HEK293 (cell line): ENCODE measurements around the gene SRCIN1.

Experiments used
- BCL11A ChIP-seq: fragments of 450-650 bp; formaldehyde crosslinking; IDR thresholded peaks from 2 replicates; pipeline ENCODE4 v1.5.1; 2016; ENCODE audit warnings: low read depth, missing biosample characterization, missing genetic modification characterization
- IKZF3 ChIP-seq: fragments of 450-650 bp; IDR thresholded peaks from 2 replicates; pipeline ENCODE4 v1.5.0; 2018; ENCODE audit warnings: missing biosample characterization, mild to moderate bottlenecking, missing genetic modification characterization, moderate library complexity
- KLF10 ChIP-seq: fragments of 450-650 bp; IDR thresholded peaks from 2 replicates; pipeline ENCODE4 v1.5.1; 2018; ENCODE audit warnings: missing biosample characterization, mild to moderate bottlenecking, missing genetic modification characterization
- MEIS1 ChIP-seq: sonication (generic); formaldehyde crosslinking; IDR thresholded peaks from 2 replicates; pipeline ENCODE4 v1.8.1; 2022; ENCODE audit warnings: missing genetic modification reagents, mild to moderate bottlenecking, borderline replicate concordance
- OSR2 ChIP-seq: fragments of 450-650 bp; formaldehyde crosslinking; IDR thresholded peaks from 2 replicates; pipeline ENCODE4 v1.5.1; 2016; ENCODE audit warnings: missing biosample characterization, missing genetic modification characterization
- PRDM4 ChIP-seq: fragments of 450-650 bp; formaldehyde crosslinking; IDR thresholded peaks from 2 replicates; pipeline ENCODE4 v1.5.1; 2017; ENCODE audit warnings: missing biosample characterization, missing genetic modification characterization
- SCRT1 ChIP-seq: fragments of 450-650 bp; formaldehyde crosslinking; IDR thresholded peaks from 2 replicates; pipeline ENCODE4 v1.5.1; 2016; ENCODE audit warnings: missing biosample characterization, missing genetic modification characterization, borderline replicate concordance
- SCRT2 ChIP-seq: fragments of 450-650 bp; formaldehyde crosslinking; IDR thresholded peaks from 2 replicates; pipeline ENCODE4 v1.5.1; 2016; ENCODE audit warnings: missing biosample characterization, missing genetic modification characterization
- ZBTB17 ChIP-seq: fragments of 450-650 bp; formaldehyde crosslinking; IDR thresholded peaks from 2 replicates; pipeline ENCODE4 v1.5.1; 2016; ENCODE audit warnings: missing biosample characterization, missing genetic modification characterization
- ZNF10 ChIP-seq: fragments of 450-650 bp; formaldehyde crosslinking; IDR thresholded peaks from 2 replicates; pipeline ENCODE4 v1.5.1; 2017; ENCODE audit warnings: missing biosample characterization, missing genetic modification characterization
- ZNF146 ChIP-seq: fragments of 450-650 bp; formaldehyde crosslinking; IDR thresholded peaks from 2 replicates; pipeline ENCODE4 v1.5.1; 2016; ENCODE audit warnings: missing biosample characterization, missing genetic modification characterization
- ZNF214 ChIP-seq: fragments of 450-650 bp; formaldehyde crosslinking; IDR thresholded peaks from 2 replicates; pipeline ENCODE4 v1.5.1; 2017; ENCODE audit warnings: missing biosample characterization, mild to moderate bottlenecking, missing genetic modification characterization, borderline replicate concordance
- ZNF239 ChIP-seq: fragments of 450-650 bp; formaldehyde crosslinking; IDR thresholded peaks from 2 replicates; pipeline ENCODE4 v1.5.1; 2016; ENCODE audit warnings: missing biosample characterization, missing genetic modification characterization
- ZNF26 ChIP-seq: fragments of 450-650 bp; formaldehyde crosslinking; IDR thresholded peaks from 2 replicates; pipeline ENCODE4 v1.5.1; 2016; ENCODE audit warnings: missing biosample characterization, missing genetic modification characterization
- ZNF335 ChIP-seq: fragments of 450-650 bp; formaldehyde crosslinking; conservative IDR thresholded peaks from 2 replicates; pipeline ENCODE4 v1.5.1; 2016; ENCODE audit warnings: missing biosample characterization, missing genetic modification characterization
- ZNF398 ChIP-seq: fragments of 450-650 bp; formaldehyde crosslinking; IDR thresholded peaks from 2 replicates; pipeline ENCODE4 v1.5.1; 2017; ENCODE audit warnings: missing biosample characterization, missing genetic modification characterization
- ZNF423 ChIP-seq: fragments of 450-650 bp; formaldehyde crosslinking; IDR thresholded peaks from 2 replicates; pipeline ENCODE4 v1.5.1; 2016; ENCODE audit warnings: missing biosample characterization, missing genetic modification characterization
- ZNF433 ChIP-seq: fragments of 450-650 bp; formaldehyde crosslinking; IDR thresholded peaks from 2 replicates; pipeline ENCODE4 v1.5.1; 2016; ENCODE audit warnings: missing biosample characterization, missing genetic modification characterization, low read depth
- ZNF449 ChIP-seq: fragments of 450-650 bp; formaldehyde crosslinking; IDR thresholded peaks from 2 replicates; pipeline ENCODE4 v1.5.1; 2017; ENCODE audit warnings: missing biosample characterization, mild to moderate bottlenecking, missing genetic modification characterization, moderate library complexity
- ZSCAN18 ChIP-seq: fragments of 450-650 bp; formaldehyde crosslinking; IDR thresholded peaks from 2 replicates; pipeline ENCODE4 v1.5.1; 2016; ENCODE audit warnings: missing biosample characterization, missing genetic modification characterization
- TF ChIP-seq, protein P1 (sequence below): fragments of 450-650 bp; formaldehyde crosslinking; IDR thresholded peaks from 2 replicates; pipeline ENCODE4 v1.5.1; 2016; ENCODE audit warnings: missing biosample characterization, missing genetic modification characterization
- TF ChIP-seq, protein P2 (sequence below): fragments of 450-650 bp; formaldehyde crosslinking; IDR thresholded peaks from 2 replicates; pipeline ENCODE4 v1.5.1; 2016; ENCODE audit warnings: missing biosample characterization, missing genetic modification characterization

SRCIN1 gene

DNA sequence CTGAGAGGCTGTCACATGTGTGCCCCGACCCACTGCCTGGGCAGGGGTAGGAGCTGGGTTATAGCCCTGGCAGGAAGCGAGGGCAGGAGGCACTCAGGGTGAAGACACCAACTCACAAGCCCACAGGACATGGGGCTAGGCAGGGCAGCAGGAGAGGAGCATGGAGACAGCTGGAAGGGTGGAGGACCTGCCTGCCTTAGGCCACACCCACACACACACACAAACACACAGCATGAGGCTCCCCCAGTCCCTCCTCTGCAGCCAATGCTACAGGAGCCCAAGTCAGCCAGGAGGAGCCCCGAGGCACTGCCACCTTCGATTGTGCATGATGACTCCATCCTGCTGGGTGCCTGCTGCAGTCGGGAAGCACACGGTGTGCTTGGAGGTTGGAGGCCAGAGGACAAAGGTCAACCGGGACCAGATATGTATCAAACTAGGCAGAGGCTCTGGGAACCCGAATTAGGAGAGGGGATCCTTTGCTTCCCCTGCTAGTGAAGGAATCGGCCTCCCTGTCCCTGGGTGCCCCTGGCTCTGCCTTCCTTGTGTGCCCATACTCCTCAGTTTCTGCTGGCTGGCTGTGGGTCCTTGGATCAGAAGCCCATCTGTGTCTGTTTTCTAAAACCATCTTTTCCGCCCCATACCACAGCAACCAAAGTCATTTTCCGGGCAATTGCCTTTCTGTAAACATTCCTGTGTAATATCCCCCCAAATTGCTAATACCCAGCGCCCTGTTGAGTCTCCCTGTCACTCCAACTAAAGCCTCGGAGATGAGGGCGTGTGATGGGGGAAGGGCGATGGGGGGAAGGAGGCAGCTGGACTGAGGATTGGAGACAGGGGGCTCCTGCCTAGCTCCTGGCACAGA, 20.5 kb downstream of the SRCIN1 start (continued):
- TF ChIP-seq ZNF423 (tag by site-specific recombination): peak; percentile 71; the same call in 1 of the 2 replicates
- TF ChIP-seq ZNF239: no peak
- peak; percentile 40; the same call in 1 of the 2 replicates for TF ChIP-seq ZNF398 (tag by site-specific recombination)
- no peak for TF ChIP-seq PRDM4
- no peak for TF ChIP-seq ZNF146 (tag by site-specific recombination)
- peak; percentile 73 for TF ChIP-seq KLF10 (tag by site-specific recombination)
- TF ChIP-seq ZSCAN18: no peak
- TF ChIP-seq, protein P1, sequence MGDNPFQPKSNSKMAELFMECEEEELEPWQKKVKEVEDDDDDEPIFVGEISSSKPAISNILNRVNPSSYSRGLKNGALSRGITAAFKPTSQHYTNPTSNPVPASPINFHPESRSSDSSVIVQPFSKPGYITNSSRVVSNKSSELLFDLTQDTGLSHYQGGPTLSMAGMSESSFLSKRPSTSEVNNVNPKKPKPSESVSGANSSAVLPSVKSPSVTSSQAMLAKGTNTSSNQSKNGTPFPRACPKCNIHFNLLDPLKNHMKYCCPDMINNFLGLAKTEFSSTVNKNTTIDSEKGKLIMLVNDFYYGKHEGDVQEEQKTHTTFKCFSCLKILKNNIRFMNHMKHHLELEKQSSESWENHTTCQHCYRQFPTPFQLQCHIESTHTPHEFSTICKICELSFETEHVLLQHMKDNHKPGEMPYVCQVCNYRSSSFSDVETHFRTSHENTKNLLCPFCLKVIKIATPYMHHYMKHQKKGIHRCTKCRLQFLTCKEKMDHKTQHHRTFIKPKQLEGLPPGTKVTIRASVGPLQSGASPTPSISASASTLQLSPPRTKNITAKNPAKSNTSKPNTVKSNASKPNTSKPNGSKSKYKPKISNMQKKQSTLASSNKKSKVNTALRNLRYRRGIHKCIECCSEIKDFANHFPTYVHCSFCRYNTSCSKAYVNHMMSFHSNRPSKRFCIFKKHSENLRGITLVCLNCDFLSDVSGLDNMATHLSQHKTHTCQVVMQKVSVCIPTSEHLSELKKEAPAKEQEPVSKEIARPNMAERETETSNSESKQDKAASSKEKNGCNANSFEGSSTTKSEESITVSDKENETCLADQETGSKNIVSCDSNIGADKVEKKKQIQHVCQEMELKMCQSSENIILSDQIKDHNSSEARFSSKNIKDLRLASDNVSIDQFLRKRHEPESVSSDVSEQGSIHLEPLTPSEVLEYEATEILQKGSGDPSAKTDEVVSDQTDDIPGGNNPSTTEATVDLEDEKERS (tag by site-specific recombination): no peak
- peak; percentile 66 for TF ChIP-seq SCRT2 (tag by site-specific recombination)
- no peak for TF ChIP-seq ZNF214
- no peak for TF ChIP-seq ZNF10 (tag by site-specific recombination)
- TF ChIP-seq ZNF433 (tag by site-specific recombination): no peak
- TF ChIP-seq IKZF3 (tag by site-specific recombination): no peak
- TF ChIP-seq, protein P2, sequence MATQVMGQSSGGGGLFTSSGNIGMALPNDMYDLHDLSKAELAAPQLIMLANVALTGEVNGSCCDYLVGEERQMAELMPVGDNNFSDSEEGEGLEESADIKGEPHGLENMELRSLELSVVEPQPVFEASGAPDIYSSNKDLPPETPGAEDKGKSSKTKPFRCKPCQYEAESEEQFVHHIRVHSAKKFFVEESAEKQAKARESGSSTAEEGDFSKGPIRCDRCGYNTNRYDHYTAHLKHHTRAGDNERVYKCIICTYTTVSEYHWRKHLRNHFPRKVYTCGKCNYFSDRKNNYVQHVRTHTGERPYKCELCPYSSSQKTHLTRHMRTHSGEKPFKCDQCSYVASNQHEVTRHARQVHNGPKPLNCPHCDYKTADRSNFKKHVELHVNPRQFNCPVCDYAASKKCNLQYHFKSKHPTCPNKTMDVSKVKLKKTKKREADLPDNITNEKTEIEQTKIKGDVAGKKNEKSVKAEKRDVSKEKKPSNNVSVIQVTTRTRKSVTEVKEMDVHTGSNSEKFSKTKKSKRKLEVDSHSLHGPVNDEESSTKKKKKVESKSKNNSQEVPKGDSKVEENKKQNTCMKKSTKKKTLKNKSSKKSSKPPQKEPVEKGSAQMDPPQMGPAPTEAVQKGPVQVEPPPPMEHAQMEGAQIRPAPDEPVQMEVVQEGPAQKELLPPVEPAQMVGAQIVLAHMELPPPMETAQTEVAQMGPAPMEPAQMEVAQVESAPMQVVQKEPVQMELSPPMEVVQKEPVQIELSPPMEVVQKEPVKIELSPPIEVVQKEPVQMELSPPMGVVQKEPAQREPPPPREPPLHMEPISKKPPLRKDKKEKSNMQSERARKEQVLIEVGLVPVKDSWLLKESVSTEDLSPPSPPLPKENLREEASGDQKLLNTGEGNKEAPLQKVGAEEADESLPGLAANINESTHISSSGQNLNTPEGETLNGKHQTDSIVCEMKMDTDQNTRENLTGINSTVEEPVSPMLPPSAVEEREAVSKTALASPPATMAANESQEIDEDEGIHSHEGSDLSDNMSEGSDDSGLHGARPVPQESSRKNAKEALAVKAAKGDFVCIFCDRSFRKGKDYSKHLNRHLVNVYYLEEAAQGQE: no peak
- TF ChIP-seq OSR2 (tag by site-specific recombination): peak; percentile 59
- TF ChIP-seq MEIS1: no peak
- no peak for TF ChIP-seq ZNF449 (tag by site-specific recombination)
- peak; percentile 99 for TF ChIP-seq ZBTB17
- peak; percentile 57; the same call in 1 of the 2 replicates for TF ChIP-seq BCL11A (tag by site-specific recombination)
- TF ChIP-seq SCRT1 (tag by site-specific recombination): no peak
- no peak for TF ChIP-seq ZNF26 (tag by site-specific recombination)
- TF ChIP-seq ZNF335 (tag by site-specific recombination): peak; percentile 97
